GM19463 (cell line): ENCODE results near the gene ADGRV1.
"Not testable (repeated sequence)": the region's sequence is repeated elsewhere in the genome, so short reads cannot be mapped to it uniquely, and the experiment has no call there.

Experiments
- ATAC-seq: cut with Tn5 transposase; IDR thresholded peaks from one replicate; pipeline ENCODE4 v1.9.1; 2021; ENCODE audit warnings: mild to moderate bottlenecking, moderate library complexity; ENCODE audit not compliant: unreplicated experiment

ADGRV1 gene

GRCh38 chr5:90703932-90704331 lies 145.3 kb downstream of the ADGRV1 start:
- no peak for ATAC-seq

GRCh38 chr5:90707698-90708097 lies 149.1 kb downstream of the ADGRV1 start:
- ATAC-seq: no peak

- ATAC-seq: peak; percentile 65
Observed at GRCh38 chr5:90709323-90710155, 150.9 kb downstream of the ADGRV1 start.

GRCh38 chr5:90718387-90718786 lies 159.8 kb downstream of the ADGRV1 start:
- no peak for ATAC-seq

- no peak for ATAC-seq
Observed at GRCh38 chr5:90739567-90739966, 181.0 kb downstream of the ADGRV1 start.

- ATAC-seq: no peak
Observed at GRCh38 chr5:90740244-90740799, 181.7 kb downstream of the ADGRV1 start.

- ATAC-seq: no peak
Observed at GRCh38 chr5:90741022-90741564, 182.5 kb downstream of the ADGRV1 start.

- ATAC-seq: no peak
Observed at GRCh38 chr5:90746119-90746518, 187.5 kb downstream of the ADGRV1 start.

GRCh38 chr5:90747175-90747574 lies 188.6 kb downstream of the ADGRV1 start:
- peak; percentile 55 for ATAC-seq

- ATAC-seq: no peak
Observed at GRCh38 chr5:90747693-90748092, 189.1 kb downstream of the ADGRV1 start.

- no peak for ATAC-seq
Observed at GRCh38 chr5:90759119-90759518, 200.5 kb downstream of the ADGRV1 start.

- no peak for ATAC-seq
Observed at GRCh38 chr5:90767710-90768109, 209.1 kb downstream of the ADGRV1 start.

GRCh38 chr5:90770006-90770541 lies 211.5 kb downstream of the ADGRV1 start:
- ATAC-seq: not testable (repeated sequence)

- no peak for ATAC-seq
Observed at GRCh38 chr5:90777959-90778358, 219.4 kb downstream of the ADGRV1 start.

- peak; percentile 97 for ATAC-seq
Observed at GRCh38 chr5:90783460-90784333, 225.1 kb downstream of the ADGRV1 start.

- no peak for ATAC-seq
Observed at GRCh38 chr5:90786756-90787155, 228.2 kb downstream of the ADGRV1 start.

- no peak for ATAC-seq
Observed at GRCh38 chr5:90792725-90793124, 234.1 kb downstream of the ADGRV1 start.

- ATAC-seq: no peak
Observed at GRCh38 chr5:90793183-90793582, 234.6 kb downstream of the ADGRV1 start.

- ATAC-seq: not testable (repeated sequence)
Observed at GRCh38 chr5:90796919-90797318, 238.3 kb downstream of the ADGRV1 start.

- ATAC-seq: not testable (repeated sequence)
Observed at GRCh38 chr5:90800082-90800481, 241.5 kb downstream of the ADGRV1 start.

GRCh38 chr5:90800515-90800914 lies 241.9 kb downstream of the ADGRV1 start:
- ATAC-seq: not testable (repeated sequence)
